IMR-90 (cell line): ENCODE data around the gene ZDHHC19. TPM values are rescaled to one million over a fixed set of nuclear protein-coding genes. Genes with fewer than 3 reads are reported as not detected.

Source experiments
- ATAC-seq: fragments of 200-7000 bp; cut with Tn5 transposase; 2 replicates; pipeline ENCODE4 v1.9.1; 2020; ENCODE audit warnings: low read depth, mild to moderate bottlenecking, moderate library complexity
- BruUV-seq: library from RNA; stranded (reverse); fragments of 400-500 nt; replicated peaks from 2 replicates; lab custom pipeline; 2021; lab: Mats Ljungman, UMichigan
- CTCF ChIA-PET: fragments of 300-600 bp; formaldehyde crosslinking; extraction: SDS; loops from one replicate; lab custom pipeline; 2021; ENCODE audit warnings: antibody characterized with exemption; lab: Yijun Ruan, JAX
- POLR2A ChIA-PET: fragments of 300-600 bp; sonication (Branson Sonifier 250); formaldehyde crosslinking; loops from one replicate; lab custom pipeline; 2022; ENCODE audit warnings: antibody characterized with exemption; ENCODE audit not compliant: unreplicated experiment; lab: Charles Lee
- DNase-seq: peaks from one replicate; pipeline ENCODE4 v3.0.0; 2013
- H2AFZ ChIP-seq: replicated peaks from 2 replicates; pipeline ENCODE3; 2013; ENCODE audit warnings: low read length, mild to moderate bottlenecking; ENCODE audit not compliant: poor library complexity
- H2AK5ac ChIP-seq: 2 replicates; pipeline ENCODE4 v1.6.1; 2013; ENCODE audit warnings: low read depth, low read length, inconsistent platforms
- H2AK9ac ChIP-seq: replicated peaks from 2 replicates; pipeline ENCODE3; 2013; ENCODE audit warnings: mild to moderate bottlenecking, low read depth, low read length, moderate library complexity; ENCODE audit not compliant: poor library complexity
- H2BK120ac ChIP-seq: 2 replicates; pipeline ENCODE4 v1.6.1; 2013; ENCODE audit warnings: low read depth, low read length, inconsistent platforms
- H2BK15ac ChIP-seq: 3 replicates; pipeline ENCODE4 v1.6.1; 2013; ENCODE audit warnings: low read depth, low read length, inconsistent platforms
- H2BK20ac ChIP-seq: 2 replicates; pipeline ENCODE4 v1.6.1; 2013; ENCODE audit warnings: low read depth, mild to moderate bottlenecking, inconsistent platforms, low read length, moderate library complexity
- H2BK5ac ChIP-seq: 2 replicates; pipeline ENCODE4 v1.6.1; 2013; ENCODE audit warnings: mild to moderate bottlenecking, low read depth, low read length, inconsistent platforms; ENCODE audit not compliant: poor library complexity, severe bottlenecking
- H3K14ac ChIP-seq: replicated peaks from 2 replicates; pipeline ENCODE4 v1.6.1; 2013; ENCODE audit warnings: low read depth, low read length, inconsistent platforms
- H3K18ac ChIP-seq: 2 replicates; pipeline ENCODE4 v1.6.1; 2013; ENCODE audit warnings: low read depth, low read length, control low read depth
- H3K23ac ChIP-seq: 2 replicates; pipeline ENCODE4 v1.6.1; 2013; ENCODE audit warnings: low read depth, low read length, inconsistent platforms
- H3K27ac ChIP-seq: 2 replicates; pipeline ENCODE4 v1.5.1; 2013; ENCODE audit warnings: mild to moderate bottlenecking, control low read depth, low read length; ENCODE audit not compliant: insufficient read depth
- H3K27me3 ChIP-seq: 2 replicates; pipeline ENCODE4 v1.6.1; 2013; ENCODE audit warnings: low read length; ENCODE audit not compliant: control insufficient read depth, insufficient read depth
- H3K36me3 ChIP-seq: 2 replicates; pipeline ENCODE4 v1.6.1; 2013; ENCODE audit warnings: low read length, mixed read lengths; ENCODE audit not compliant: control insufficient read depth, insufficient read depth
- H3K4ac ChIP-seq: 2 replicates; pipeline ENCODE4 v1.6.1; 2013; ENCODE audit warnings: low read depth, low read length, inconsistent platforms
- H3K4me1 ChIP-seq: 2 replicates; pipeline ENCODE4 v1.6.1; 2013; ENCODE audit warnings: low read length, mixed read lengths; ENCODE audit not compliant: control insufficient read depth, insufficient read depth
- H3K4me2 ChIP-seq: 2 replicates; pipeline ENCODE4 v1.6.1; 2013; ENCODE audit warnings: low read depth, mild to moderate bottlenecking, control low read depth, low read length, moderate library complexity
- H3K4me3 ChIP-seq: 2 replicates; pipeline ENCODE4 v1.5.1; 2013; ENCODE audit warnings: low read depth, mild to moderate bottlenecking, control low read depth, low read length, moderate library complexity; ENCODE audit not compliant: insufficient read depth
- H3K56ac ChIP-seq: 2 replicates; pipeline ENCODE4 v1.6.1; 2013; ENCODE audit warnings: low read length, inconsistent platforms; ENCODE audit not compliant: insufficient read depth; ENCODE audit errors: extremely low read depth
- H3K79me1 ChIP-seq, 2 experiments: 2 replicates each; pipeline ENCODE4 v1.6.1; 2013; ENCODE audit warnings: low read length in 2 of 2, inconsistent platforms in 1 of 2, low read depth in 1 of 2
- H3K9ac ChIP-seq: 2 replicates; pipeline ENCODE4 v1.6.1; 2013; ENCODE audit warnings: low read depth, low read length, control low read depth
- H3K9me1 ChIP-seq: 2 replicates; pipeline ENCODE4 v1.6.1; 2013; ENCODE audit warnings: low read length, inconsistent platforms; ENCODE audit not compliant: insufficient read depth
- H3K9me3 ChIP-seq: 2 replicates; pipeline ENCODE4 v1.6.1; 2013; ENCODE audit warnings: low read length; ENCODE audit not compliant: control insufficient read depth, insufficient read depth
- H4K20me1 ChIP-seq: 2 replicates; pipeline ENCODE4 v1.6.1; 2013; ENCODE audit warnings: low read length, inconsistent platforms; ENCODE audit not compliant: insufficient read depth
- H4K5ac ChIP-seq: 2 replicates; pipeline ENCODE4 v1.6.1; 2013; ENCODE audit warnings: mild to moderate bottlenecking, low read depth, low read length, control low read depth
- H4K8ac ChIP-seq, 2 experiments: 2 replicates each; pipeline ENCODE4 v1.6.1; 2013; ENCODE audit warnings: low read depth in 2 of 2, low read length in 2 of 2, control low read depth in 1 of 2, inconsistent platforms in 1 of 2
- H4K91ac ChIP-seq: 2 replicates; pipeline ENCODE4 v1.6.1; 2013; ENCODE audit warnings: low read depth, low read length, inconsistent platforms; ENCODE audit not compliant: insufficient read depth
- BHLHE40 ChIP-seq: fragments of 150-350 bp; IDR thresholded peaks from 2 replicates; pipeline ENCODE4 v1.6.1; 2016; ENCODE audit warnings: mild to moderate bottlenecking, low read depth, low read length
- CEBPB ChIP-seq: IDR thresholded peaks from 2 replicates; pipeline ENCODE4 v1.6.1; 2012; ENCODE audit warnings: low read depth, low read length, improper control_type of control experiment
- CHD1 ChIP-seq: IDR thresholded peaks from 2 replicates; pipeline ENCODE4 v1.6.1; 2012; ENCODE audit warnings: low read depth, low read length, improper control_type of control experiment
- CTCF ChIP-seq: conservative IDR thresholded peaks from 2 replicates; pipeline ENCODE4 v1.5.1; 2012; ENCODE audit warnings: mild to moderate bottlenecking, low read depth, low read length, improper control_type of control experiment
- ELK1 ChIP-seq: fragments of 150-350 bp; IDR thresholded peaks from 2 replicates; pipeline ENCODE4 v1.6.1; 2016; ENCODE audit warnings: low read depth, mild to moderate bottlenecking, low read length, moderate library complexity, borderline replicate concordance
- FOS ChIP-seq: fragments of 150-350 bp; IDR thresholded peaks from 2 replicates; pipeline ENCODE4 v1.6.1; 2016; ENCODE audit warnings: low read depth, low read length
- MAFK ChIP-seq: IDR thresholded peaks from 2 replicates; pipeline ENCODE4 v1.6.1; 2012; ENCODE audit warnings: low read depth, low read length, improper control_type of control experiment
- MAZ ChIP-seq: IDR thresholded peaks from 2 replicates; pipeline ENCODE4 v1.6.1; 2012; ENCODE audit warnings: low read depth, mild to moderate bottlenecking, low read length, improper control_type of control experiment, moderate library complexity, borderline replicate concordance
- MXI1 ChIP-seq: IDR thresholded peaks from 2 replicates; pipeline ENCODE4 v1.6.1; 2012; ENCODE audit warnings: low read depth, mild to moderate bottlenecking, low read length, moderate library complexity, borderline replicate concordance
- NFE2L2 ChIP-seq: fragments of 150-350 bp; IDR thresholded peaks from 2 replicates; pipeline ENCODE4 v1.6.1; 2016; ENCODE audit warnings: low read depth, mild to moderate bottlenecking, low read length
- POLR2A ChIP-seq: IDR thresholded peaks from 2 replicates; pipeline ENCODE4 v1.6.1; 2012; ENCODE audit warnings: mild to moderate bottlenecking, low read depth, low read length
- RAD21 ChIP-seq: IDR thresholded peaks from 2 replicates; pipeline ENCODE4 v1.6.1; 2012; ENCODE audit warnings: low read length, improper control_type of control experiment
- RFX5 ChIP-seq: IDR thresholded peaks from 2 replicates; pipeline ENCODE4 v1.8.0; 2012; ENCODE audit warnings: low read depth, mild to moderate bottlenecking, low read length, moderate library complexity
- SMC3 ChIP-seq: fragments of 150-350 bp; IDR thresholded peaks from 2 replicates; pipeline ENCODE4 v1.6.1; 2016; ENCODE audit warnings: low read depth, mild to moderate bottlenecking, antibody characterized with exemption, low read length, moderate library complexity
- USF2 ChIP-seq: fragments of 150-350 bp; IDR thresholded peaks from 2 replicates; pipeline ENCODE4 v1.6.1; 2017; ENCODE audit warnings: mild to moderate bottlenecking, antibody characterized with exemption, low read length, low read depth
- WGBS, 2 experiments: methylation state at CpG; one replicate each; pipeline versions ENCODE4 v1.1.5 to v1.1.7; 2013; ENCODE audit warnings: missing lambda C conversion rate in 2 of 2; ENCODE audit not compliant: insufficient read length in 1 of 2; ENCODE audit errors: extremely low coverage in 2 of 2; 5-methylcytosine and 5-hydroxymethylcytosine counted together
- dilution Hi-C: fragments of 300-500 bp; cut with HindIII; formaldehyde crosslinking; loops from one replicate; pipeline ENCODE4 v1.14.3; 2018; ENCODE audit warnings: low sequenced_read_pairs; ENCODE audit not compliant: unreplicated experiment
- in situ Hi-C: fragments of 300-500 bp; cut with MboI; formaldehyde crosslinking; loops from 3 replicates; pipeline ENCODE4 v1.14.3; 2019; ENCODE audit warnings: low sequenced_read_pairs, inconsistent platforms, mixed read lengths
- intact Hi-C: fragments of 100-400 bp; cut with micrococcal nuclease; formaldehyde crosslinking; loops from 2 replicates; pipeline ENCODE4 v1.10.0; 2022
- polyA plus RNA-seq, 3 experiments: library from polyadenylated mRNA; depleted of rRNA; stranded (reverse); fragments of >200 nt; gene quantifications; 2 replicates each; pipeline ENCODE4 v1.2.3, GENCODE V29; 2012; ENCODE audit warnings: low replicate concordance in 1 of 3
- total RNA-seq: library from RNA; depleted of rRNA; stranded (reverse); fragments of >200 nt; gene quantifications from 2 replicates; pipeline ENCODE4 v1.2.3, GENCODE V29; 2012

The ZDHHC19 gene
- total and polyA plus RNA-seq, 2 of the 4 experiments (the other 2 are of a cell fraction) = 0.09 TPM; not detected in 1

- POLR2A ChIA-PET = no interaction called here
- in situ Hi-C loops (no loop called here), dilution Hi-C loops (no loop called here), intact Hi-C loops (no loop called here)
- Histone ChIP-seq H3K4me1 (no peaks in the 10 kb centered on the region), H2BK15ac (no peak overlapping the region), H3K27me3 (no peaks in the 10 kb centered on the region), H3K9ac (no peak overlapping the region), H3K27ac (no peak overlapping the region), H4K8ac (no peak overlapping the region), H3K79me1 (0 out of 4 replicates have a peak, but pooled peaks cover 0 to 4% of the 10 kb centered on the region in 2 experiments), H4K5ac (no peak overlapping the region), H3K9me3 (no peaks in the 10 kb centered on the region), H3K36me3 (peaks cover 17% of the 10 kb centered on the region), H3K23ac (no peak overlapping the region), H2BK20ac (no peak overlapping the region), H4K20me1 (no peaks in the 10 kb centered on the region), H3K4me3 (no peak overlapping the region), H2BK5ac (no peak overlapping the region), H3K9me1 (0 out of 2 replicates have a peak, but pooled peaks cover 5% of the 10 kb centered on the region), H3K56ac (no peak overlapping the region), H2AFZ (no peak overlapping the region), H3K14ac (no peak overlapping the region), H2AK5ac (no peak overlapping the region), H3K4ac (no peak overlapping the region), H3K4me2 (no peak overlapping the region), H2AK9ac (no peak overlapping the region), H2BK120ac (no peak overlapping the region), H4K91ac (no peak overlapping the region), H3K18ac (no peak overlapping the region)
- DNase-seq (no peak), ATAC-seq (no peak)
- WGBS, 2 experiments = 93% methylated on average over 2 of the region's 12 CpGs; no CpG with 5 or more reads in 1 of the 2 experiments
- CTCF ChIA-PET = interaction anchor here (0.6 kb wide), 1 partner anchor 21 kb away, joined by 3 read pairs; the partner anchor contains the start of gene ZDHHC19
- BruUV-seq = no TSS peak
- no peak for TF ChIP-seq MAFK
- TF ChIP-seq RAD21 = no peak
- no peak for TF ChIP-seq BHLHE40
- no peak for TF ChIP-seq CEBPB
- no peak for TF ChIP-seq SMC3
- TF ChIP-seq FOS = no peak
- TF ChIP-seq MXI1 = no peak
- no peak for TF ChIP-seq CHD1
- no peak for TF ChIP-seq ELK1
- TF ChIP-seq NFE2L2 = no peak
- TF ChIP-seq POLR2A = no peak
- TF ChIP-seq MAZ = no peak
- TF ChIP-seq RFX5 = no peak
- TF ChIP-seq CTCF = no peak
- TF ChIP-seq USF2 = no peak
These were observed 21.1 kb upstream of the ZDHHC19 start for GRCh38 chr3:196232154-196232881.
